Fibroblast of skin of scalp (primary cell): ENCODE measurements around the gene MAP2K6.

Experiments
- DNase-seq: peaks from one replicate; pipeline ENCODE4 v3.0.0-alpha.2; 2013

Gene MAP2K6

GRCh38 chr17:69497161-69497560 is 82.7 kb downstream of the MAP2K6 start:
- DNase-seq: no peak

GRCh38 chr17:69499318-69499717 is 84.8 kb downstream of the MAP2K6 start:
- no peak for DNase-seq

- DNase-seq: no peak
Measured at GRCh38 chr17:69500911-69501429, 86.5 kb downstream of the MAP2K6 start.

- peak; percentile 82 for DNase-seq
Measured at GRCh38 chr17:69501591-69502468, 87.3 kb downstream of the MAP2K6 start.

GRCh38 chr17:69503711-69504110 is 89.2 kb downstream of the MAP2K6 start:
- DNase-seq: no peak

GRCh38 chr17:69505740-69506139 is 91.2 kb downstream of the MAP2K6 start:
- no peak for DNase-seq

GRCh38 chr17:69506489-69506888 is 92.0 kb downstream of the MAP2K6 start:
- DNase-seq: no peak

- DNase-seq: no peak
Measured at GRCh38 chr17:69508814-69509213, 94.3 kb downstream of the MAP2K6 start.

- no peak for DNase-seq
Measured at GRCh38 chr17:69511250-69511649, 96.8 kb downstream of the MAP2K6 start.

- no peak for DNase-seq
Measured at GRCh38 chr17:69512946-69513345, 98.4 kb downstream of the MAP2K6 start.

- DNase-seq: no peak
Measured at GRCh38 chr17:69516225-69516624, 101.7 kb downstream of the MAP2K6 start.

GRCh38 chr17:69516911-69517310 is 102.4 kb downstream of the MAP2K6 start:
- DNase-seq: peak; percentile 80

GRCh38 chr17:69518951-69519350 is 104.5 kb downstream of the MAP2K6 start:
- DNase-seq: no peak

GRCh38 chr17:69523244-69523861 is 108.9 kb downstream of the MAP2K6 start:
- DNase-seq: peak; percentile 68

GRCh38 chr17:69524854-69525253 is 110.4 kb downstream of the MAP2K6 start:
- DNase-seq: no peak

- peak; percentile 66 for DNase-seq
Measured at GRCh38 chr17:69525920-69526841, 111.7 kb downstream of the MAP2K6 start.

GRCh38 chr17:69528035-69528434 is 113.5 kb downstream of the MAP2K6 start:
- no peak for DNase-seq

GRCh38 chr17:69533481-69534234 is 119.2 kb downstream of the MAP2K6 start:
- no peak for DNase-seq

GRCh38 chr17:69534235-69534621 is 119.7 kb downstream of the MAP2K6 start:
- no peak for DNase-seq

- DNase-seq: no peak
Measured at GRCh38 chr17:69535016-69535570, 120.6 kb downstream of the MAP2K6 start.

GRCh38 chr17:69538795-69539194 is 124.3 kb downstream of the MAP2K6 start:
- no peak for DNase-seq

- no peak for DNase-seq
Measured at GRCh38 chr17:69539274-69539673, 124.8 kb downstream of the MAP2K6 start.
